ENCODE data around the gene C21orf58.

The C21orf58 gene

DNA sequence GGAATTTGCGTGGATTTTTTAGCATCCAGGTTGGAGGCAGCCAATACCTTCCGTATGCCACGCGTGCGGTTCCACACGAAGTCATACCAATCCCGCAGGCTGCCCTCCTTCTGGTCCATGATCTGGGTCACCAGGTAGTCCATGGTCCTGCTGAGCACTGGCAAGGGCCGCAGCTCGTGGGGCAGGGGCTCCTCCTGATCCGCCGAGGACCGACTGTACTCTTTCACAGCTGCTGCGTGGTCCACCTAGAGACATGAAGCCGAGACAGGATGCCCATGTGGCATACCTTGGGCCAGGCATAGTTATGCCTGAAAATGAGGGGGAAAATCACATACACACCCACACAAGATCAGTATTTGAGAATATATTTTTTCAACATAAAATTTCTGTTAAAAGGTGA is 50.3 kb downstream of the C21orf58 start:
- H3K27ac ChIP-seq = no peak overlapping the region
- H3K4me3 ChIP-seq = no peak overlapping the region

DNA sequence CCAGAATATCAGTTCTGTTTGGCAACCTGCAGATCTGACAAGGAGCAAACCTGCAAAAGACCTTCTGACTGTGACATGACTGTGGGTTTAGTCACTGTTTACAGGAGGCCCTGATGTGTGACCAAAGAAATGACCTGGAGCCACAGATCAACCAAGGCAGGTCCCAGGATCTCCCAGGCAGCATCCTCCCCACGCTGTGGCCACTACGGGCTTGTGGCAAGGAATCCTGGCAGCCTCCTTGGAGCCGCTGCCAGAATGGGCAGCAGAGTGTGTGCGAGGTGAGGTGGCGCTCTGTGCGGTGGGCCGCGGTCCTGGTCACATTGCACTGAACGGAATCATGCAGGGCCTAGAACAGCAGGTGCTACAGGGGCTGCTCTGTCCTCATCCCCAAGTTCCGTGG is 54.2 kb downstream of the C21orf58 start:
- Histone ChIP-seq H3K4me3 (no peak overlapping the region), H3K27ac (no peak overlapping the region)

- Histone ChIP-seq H3K4me3 (no peak overlapping the region), H3K27ac (no peak overlapping the region)
Observed at GRCh38 chr21:46268371-46268770, 55.3 kb downstream of the C21orf58 start.

DNA sequence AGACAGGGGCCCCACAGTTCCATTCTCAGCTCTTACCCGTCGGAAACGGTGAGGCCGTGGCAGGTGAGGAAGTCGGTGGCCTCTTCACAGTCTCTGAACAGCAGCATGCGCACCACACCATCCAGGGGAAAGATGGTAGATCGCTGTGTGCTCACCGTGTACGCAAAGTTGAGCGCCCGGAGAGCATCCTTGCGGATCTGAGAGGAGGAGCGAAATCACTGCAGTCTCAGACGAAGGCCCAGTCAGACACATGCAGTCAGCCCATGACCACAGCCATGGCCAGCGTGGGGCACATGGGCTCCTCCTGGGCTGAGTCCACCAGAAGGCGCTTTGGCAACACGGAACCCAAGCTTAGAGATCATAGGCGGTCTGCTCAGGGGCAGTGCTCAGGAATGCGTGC is 56.7 kb downstream of the C21orf58 start:
- H3K4me3 ChIP-seq = no peak overlapping the region
- H3K27ac ChIP-seq = no peak overlapping the region

DNA sequence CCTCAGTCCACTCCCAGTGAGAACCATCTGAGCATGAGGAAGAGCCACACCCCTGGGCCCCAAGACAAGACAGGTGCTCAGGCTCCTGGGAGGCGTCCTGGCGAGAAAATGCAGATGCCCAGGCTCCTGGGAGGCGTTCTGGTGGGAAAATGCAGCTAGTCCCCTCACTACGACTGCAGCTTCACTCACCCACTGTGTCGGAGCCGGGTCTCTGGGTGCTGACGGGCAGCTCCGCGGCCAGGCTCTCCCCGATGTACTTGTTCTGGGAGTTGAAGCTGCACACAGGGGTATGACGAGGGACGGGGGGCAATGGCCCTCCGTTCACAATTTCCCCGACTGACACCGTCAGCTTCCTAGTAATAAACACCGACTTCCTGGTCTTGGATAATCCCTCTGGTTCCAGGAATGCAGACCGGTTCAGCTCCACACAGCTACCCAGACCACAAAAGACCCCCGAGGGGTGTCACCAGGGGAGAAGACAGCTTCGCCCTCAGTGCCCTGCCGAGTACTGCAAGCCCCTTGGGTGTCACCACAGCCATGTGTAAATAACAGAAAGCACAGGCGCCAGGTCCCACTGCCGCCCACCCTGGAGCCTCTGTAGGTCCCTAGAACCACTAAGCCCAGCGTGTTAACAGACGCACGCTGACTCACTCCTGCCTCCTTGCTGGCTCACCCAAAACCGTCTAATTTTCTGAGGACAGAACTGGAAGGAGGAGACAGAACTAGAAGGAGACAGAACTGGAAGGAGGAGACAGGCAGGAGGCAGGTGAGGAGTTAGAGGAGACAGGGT is 57.7 kb downstream of the C21orf58 start:
- Histone ChIP-seq H3K4me3 (no peak overlapping the region), H3K27ac (no peak overlapping the region)

DNA sequence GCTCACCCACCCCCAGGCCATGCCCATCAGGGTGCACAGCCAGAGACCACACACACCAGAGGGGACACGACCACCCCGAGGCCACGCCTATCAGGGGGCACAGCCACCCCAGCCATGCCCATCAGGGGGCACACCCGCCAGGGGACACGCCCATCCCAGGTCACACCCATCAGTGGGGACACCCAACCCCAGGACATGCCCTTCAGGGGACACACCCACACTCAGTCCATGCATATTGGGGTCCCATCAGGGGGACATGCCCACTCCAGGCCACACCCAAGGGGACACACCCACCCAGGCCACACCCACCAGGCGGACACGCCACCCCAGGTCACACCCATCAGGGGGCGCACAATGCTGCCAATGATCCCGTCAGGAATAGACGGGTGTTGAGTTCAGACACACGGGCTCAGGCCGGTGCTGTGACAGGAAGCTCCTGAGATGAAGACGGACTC is 59.0 kb downstream of the C21orf58 start:
- H3K4me3 ChIP-seq = no peak overlapping the region
- no peak overlapping the region for H3K27ac ChIP-seq

DNA sequence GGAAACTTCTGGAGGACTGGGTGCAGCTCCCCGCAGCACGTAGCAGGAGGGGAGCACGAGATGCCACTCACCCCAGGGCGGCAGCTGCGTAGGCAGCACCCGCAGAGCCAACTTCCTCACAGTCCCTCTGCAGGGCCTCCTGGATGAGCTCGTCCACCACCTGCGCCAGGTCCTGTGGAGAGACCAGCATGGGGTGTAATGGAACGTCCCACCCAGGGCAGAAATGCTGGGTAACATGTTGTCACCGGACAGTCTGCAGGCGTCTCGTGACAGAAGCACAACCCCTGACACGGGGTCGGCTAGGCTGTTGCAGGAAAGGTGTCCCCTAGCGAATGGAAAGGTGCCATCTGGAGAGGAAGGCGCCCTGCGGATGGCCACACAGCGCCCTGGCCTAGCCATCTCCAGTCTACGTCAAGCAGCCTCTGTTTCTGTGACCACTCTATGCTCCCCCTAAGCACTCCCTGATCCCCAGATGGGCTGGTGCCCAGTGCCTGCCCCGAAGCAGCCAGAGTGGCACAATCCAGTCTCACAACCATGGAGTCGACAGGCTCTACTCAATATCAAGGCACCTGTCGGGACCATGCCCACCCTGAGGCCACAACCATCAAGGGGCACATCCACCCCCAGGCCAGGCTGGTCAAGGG is 59.5 kb downstream of the C21orf58 start:
- Histone ChIP-seq H3K4me3 (no peak overlapping the region), H3K27ac (no peak overlapping the region)

DNA sequence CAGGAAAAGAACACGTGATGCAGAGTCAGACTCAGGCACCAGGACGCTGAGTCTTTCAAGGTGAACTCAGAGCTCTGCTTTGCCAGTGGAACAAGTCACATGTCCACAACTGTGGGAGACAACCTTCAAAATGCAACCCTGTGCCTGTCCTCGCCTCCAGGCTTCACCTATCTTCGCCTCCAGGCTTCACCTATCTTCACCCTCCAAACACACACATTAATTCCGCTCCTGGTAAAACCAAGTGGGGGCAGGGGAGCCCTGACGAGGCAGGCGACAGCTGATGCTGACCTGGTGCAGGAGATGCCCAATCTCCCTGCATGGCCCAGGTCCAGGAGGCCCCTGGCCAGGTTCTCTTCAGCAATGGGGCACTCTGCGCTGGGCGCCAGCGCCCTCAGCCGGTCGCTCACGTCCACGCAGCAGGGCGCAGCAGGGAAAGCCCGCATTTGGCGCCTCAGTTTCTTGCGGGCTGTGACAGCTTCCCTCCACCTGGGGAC is 67.1 kb downstream of the C21orf58 start:
- Histone ChIP-seq H3K27ac (no peak overlapping the region), H3K4me3 (no peak overlapping the region)

GRCh38 chr21:46255758-46256337 is 67.8 kb downstream of the C21orf58 start:
- H3K27ac ChIP-seq = no peak overlapping the region

GRCh38 chr21:46255166-46255565 is 68.5 kb downstream of the C21orf58 start:
- H3K27ac ChIP-seq = no peak overlapping the region
- no peak overlapping the region for H3K4me3 ChIP-seq

More at GRCh38 chr21:46255758-46256337, 67.8 kb downstream of the C21orf58 start:
- no peak overlapping the region for H3K4me3 ChIP-seq

- Histone ChIP-seq H3K27ac (peak overlapping the region in 1 of 21 experiments; percentile 10), H3K4me3 (no peak overlapping the region)
Observed at GRCh38 chr21:46254208-46254975, 69.3 kb downstream of the C21orf58 start.

DNA sequence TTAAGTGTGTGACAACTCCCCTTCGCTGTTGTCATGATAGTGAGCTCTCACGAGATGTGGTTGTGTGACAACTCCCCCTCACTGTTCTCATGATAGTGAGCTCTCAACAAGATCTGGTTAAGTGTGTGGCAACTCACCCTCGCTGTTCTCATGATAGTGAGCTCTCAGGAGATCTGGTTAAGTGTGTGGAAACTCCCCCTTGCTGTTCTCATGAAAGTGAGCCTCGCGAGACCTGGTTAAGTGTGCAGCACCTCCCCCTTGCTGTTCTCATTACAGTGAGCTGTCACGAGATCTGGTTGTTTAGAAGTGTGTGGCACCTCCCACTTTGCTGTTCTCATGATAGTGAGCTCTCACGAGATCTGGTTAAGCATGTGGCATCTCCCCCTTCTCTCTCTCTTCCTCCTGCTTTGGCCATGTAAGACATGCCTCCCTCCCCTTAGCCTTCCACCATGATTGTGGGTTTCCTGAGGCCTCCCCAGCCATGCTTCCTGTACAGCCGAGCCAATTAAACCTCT is 70.0 kb downstream of the C21orf58 start:
- Histone ChIP-seq H3K27ac (no peak overlapping the region), H3K4me3 (no peak overlapping the region)

- H3K4me3 ChIP-seq = no peak overlapping the region
- no peak overlapping the region for H3K27ac ChIP-seq
Observed at GRCh38 chr21:46252840-46253239, 70.8 kb downstream of the C21orf58 start.

Data from skin epidermis (tissue), 12 donors.